Fibroblast of lung (primary cell): ENCODE measurements around the gene IL1F10.

Experiments
- CTCF ChIP-seq, 2 donors: IDR thresholded peaks in 1 of 2; conservative IDR thresholded peaks in 1 of 2; 1 replicate in 1 of 2; 2 replicates in 1 of 2; pipeline ENCODE4 v1.5.1; 2011 to 2012; ENCODE audit warnings: low read length in 2 of 2, control low read depth in 1 of 2, inconsistent platforms in 1 of 2, low read depth in 1 of 2, mild to moderate bottlenecking in 1 of 2
- EZH2 ChIP-seq: IDR thresholded peaks from 2 replicates; pipeline ENCODE4 v1.5.1; 2012; ENCODE audit warnings: low read length, control low read depth, mild to moderate bottlenecking; ENCODE audit errors: missing control alignments

GRCh38 chr2:113114996-113115395 lies 47.2 kb downstream of the IL1F10 start:
- TF ChIP-seq CTCF (conservative IDR thresholded peaks at IDR 0.05 in 1 of 2, IDR thresholded peaks at IDR 0.05 in 1 of 2; ENCODE audit: low read depth in 1 of 2, low read length in 2 of 2) = no peak
- no peak for TF ChIP-seq EZH2
